GM19099 (cell line): ENCODE measurements around the gene OPCML.

Experiments used
- POLR2A ChIP-seq: IDR thresholded peaks from 3 replicates; pipeline ENCODE4 v1.6.1; 2011; ENCODE audit warnings: low read depth; ENCODE audit not compliant: insufficient read length; ENCODE audit errors: extremely low read depth

OPCML gene

GRCh38 chr11:133500435-133500834, 31.9 kb downstream of the OPCML start:
- no peak for TF ChIP-seq POLR2A

DNA sequence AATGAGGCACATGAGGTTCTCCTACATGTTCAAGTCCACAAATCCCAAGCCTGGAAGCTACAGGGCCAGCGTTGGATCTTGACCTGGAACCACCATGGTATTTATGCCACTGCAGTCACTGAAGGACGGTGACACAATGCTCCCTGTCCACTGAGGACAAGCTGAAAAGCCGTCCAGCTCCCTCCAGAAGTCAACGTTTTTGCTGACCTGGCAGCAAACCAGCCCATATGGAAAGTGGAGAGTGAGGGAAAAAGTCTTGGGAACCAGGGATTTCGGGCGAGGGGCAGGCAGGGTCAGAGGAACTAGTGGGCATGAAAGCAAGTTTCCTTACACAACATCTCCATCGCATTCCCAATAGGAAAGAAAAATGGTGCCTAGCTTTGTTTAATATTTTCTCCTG, 33.3 kb downstream of the OPCML start:
- TF ChIP-seq POLR2A, result no peak

DNA sequence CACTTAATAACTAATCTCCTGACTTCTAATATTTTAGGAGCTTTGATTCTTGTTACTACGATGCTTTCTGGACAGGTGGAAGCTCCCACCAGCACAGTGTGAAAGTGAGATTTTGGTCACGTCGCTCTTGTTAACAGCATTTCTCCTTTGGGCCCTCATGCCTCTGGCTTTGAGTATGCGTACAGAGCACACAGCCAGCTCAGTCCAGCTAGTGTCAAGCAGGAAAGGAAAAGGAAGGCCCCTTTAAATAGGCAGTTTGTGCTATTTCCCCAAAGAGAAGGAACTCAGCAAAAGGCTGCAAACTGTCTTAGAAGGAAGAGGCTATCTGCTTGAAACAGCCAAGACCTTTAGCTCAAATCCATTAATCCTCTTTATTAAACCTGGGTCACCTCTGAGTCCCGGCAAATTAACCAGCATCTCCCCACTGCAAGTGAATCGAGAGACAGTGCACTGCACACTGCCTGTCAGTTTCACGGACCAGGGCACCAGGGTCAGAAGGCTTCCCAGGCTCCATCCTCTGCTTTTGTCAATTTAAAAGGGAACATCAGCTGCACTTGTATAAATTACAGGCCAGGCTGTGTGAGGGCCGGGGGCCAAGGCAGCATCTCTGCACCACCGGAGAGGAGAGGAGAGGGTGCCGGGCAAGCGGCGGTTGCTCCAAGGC, 34.7 kb downstream of the OPCML start:
- no peak for TF ChIP-seq POLR2A

- TF ChIP-seq POLR2A, result no peak
Observed at GRCh38 chr11:133492895-133493294, 39.4 kb downstream of the OPCML start.

GRCh38 chr11:133491680-133492383, 40.5 kb downstream of the OPCML start:
- no peak for TF ChIP-seq POLR2A

DNA sequence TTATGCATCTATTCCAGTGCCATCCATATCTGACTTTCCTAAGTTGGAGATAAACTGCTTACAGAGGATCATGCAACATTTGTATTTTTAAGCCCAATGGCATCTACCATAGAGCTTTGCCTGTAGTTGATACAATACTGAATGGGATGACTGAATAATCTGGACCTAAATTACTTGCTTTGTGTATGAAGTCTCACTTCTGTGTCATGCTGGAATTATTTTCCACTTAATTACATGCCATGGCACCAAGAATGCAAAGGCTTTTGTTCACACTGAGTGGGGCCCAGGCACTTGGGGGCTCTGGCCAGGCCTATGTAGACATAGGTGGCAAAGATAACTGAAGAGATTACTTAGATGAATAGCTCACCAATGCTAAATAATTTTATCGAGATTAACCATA, 51.6 kb downstream of the OPCML start:
- no peak for TF ChIP-seq POLR2A

GRCh38 chr11:133479209-133479608, 53.1 kb downstream of the OPCML start:
- TF ChIP-seq POLR2A, result no peak

GRCh38 chr11:133477251-133477625, 55.1 kb downstream of the OPCML start:
- TF ChIP-seq POLR2A, result no peak

- no peak for TF ChIP-seq POLR2A
Observed at GRCh38 chr11:133476570-133477250, 55.6 kb downstream of the OPCML start.

DNA sequence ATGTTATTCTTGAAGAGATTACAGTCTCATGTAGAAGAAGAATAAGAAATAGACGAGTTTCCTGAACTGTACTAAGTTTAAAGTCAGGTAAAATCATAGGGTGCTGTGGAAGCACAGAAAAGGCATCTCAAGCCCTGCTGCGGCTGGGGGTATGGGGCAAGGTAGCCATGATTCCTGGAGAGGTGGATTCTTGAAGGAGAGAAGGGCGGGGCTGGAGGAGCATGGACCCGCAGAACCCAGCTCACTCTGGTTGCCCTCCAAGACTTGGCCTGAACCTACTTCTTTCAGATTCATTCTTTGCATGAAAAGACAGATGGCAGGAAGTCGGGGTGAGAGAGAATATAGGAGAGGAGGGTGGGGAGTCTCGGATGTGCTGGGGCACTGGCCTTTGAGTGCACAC, 57.8 kb downstream of the OPCML start:
- TF ChIP-seq POLR2A, result no peak

DNA sequence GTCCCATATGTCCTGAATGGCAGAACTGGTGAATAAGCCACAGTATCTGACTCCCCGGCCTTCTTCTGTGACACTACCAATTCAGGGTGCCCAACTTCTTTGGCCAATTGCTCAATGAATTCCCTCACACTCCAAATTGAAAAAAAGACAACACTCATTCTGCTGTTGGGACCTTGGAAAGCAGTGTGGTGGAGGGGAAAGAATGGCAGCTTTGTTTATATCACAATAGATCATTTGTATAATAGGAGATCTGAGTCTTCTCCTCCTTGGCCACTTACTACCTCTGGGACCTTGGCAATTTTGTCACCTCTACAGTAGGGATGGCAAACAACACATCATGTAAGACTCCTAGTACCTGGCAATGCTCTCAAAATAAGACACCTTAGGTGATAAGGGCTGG, 64.6 kb downstream of the OPCML start:
- no peak for TF ChIP-seq POLR2A

DNA sequence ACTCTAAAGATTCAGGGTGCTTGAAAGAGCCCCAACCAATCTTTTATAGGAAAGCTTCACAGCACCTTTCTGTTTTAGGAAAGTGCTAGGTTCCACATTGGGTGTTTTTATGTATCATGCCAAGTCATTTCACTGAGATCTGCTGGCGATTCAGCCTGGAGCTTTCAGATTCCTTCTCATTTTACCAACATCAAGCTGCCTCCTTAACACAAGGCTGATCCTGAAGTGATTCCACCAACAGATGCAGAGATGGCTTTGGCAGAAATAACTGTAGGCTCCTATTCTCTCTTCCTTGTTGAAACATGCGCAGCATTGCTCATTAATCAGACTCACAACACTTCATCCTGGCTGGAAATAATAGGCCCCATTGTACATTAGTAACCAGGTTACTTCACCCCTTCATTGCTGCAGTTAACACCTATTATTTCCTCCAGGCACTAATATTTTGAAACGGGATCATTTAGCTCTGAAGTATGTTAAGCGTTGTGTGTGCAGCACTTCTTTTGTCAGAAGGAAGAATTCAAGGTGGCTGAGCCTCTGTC, 89.0 kb downstream of the OPCML start:
- no peak for TF ChIP-seq POLR2A

DNA sequence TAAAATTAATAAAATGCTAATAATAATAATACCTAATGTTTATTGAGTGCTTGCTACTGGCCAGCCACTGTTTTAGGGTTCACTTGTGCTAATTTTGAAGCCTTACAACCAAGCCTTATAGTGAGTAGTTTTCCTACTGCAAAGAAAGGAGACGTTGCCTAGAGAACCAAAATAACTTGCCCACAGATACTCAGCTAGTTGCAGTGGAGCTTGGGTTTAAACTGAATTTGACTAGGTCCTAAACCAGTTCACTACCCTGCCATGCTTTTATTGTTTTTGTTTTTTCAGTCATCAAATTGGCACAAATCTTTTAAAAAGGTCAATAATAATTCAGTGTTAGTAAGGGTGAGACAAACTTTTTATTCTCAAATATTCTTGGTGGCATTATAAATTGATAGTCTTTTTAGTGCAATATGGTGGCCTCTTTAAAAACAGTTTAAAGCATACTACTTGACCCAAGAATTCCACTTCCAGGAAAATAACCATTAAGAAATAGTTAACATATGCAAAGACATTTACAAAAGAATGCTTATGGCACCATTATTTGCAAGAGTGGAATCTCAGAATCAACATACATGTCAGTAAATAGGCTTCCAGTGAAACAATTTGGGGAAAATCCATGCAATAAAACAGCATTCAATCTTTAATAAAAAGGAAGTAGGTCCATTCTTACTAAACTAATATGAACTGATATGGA, 90.2 kb downstream of the OPCML start:
- no peak for TF ChIP-seq POLR2A

GRCh38 chr11:133425992-133426391, 106.3 kb downstream of the OPCML start:
- TF ChIP-seq POLR2A, result no peak

DNA sequence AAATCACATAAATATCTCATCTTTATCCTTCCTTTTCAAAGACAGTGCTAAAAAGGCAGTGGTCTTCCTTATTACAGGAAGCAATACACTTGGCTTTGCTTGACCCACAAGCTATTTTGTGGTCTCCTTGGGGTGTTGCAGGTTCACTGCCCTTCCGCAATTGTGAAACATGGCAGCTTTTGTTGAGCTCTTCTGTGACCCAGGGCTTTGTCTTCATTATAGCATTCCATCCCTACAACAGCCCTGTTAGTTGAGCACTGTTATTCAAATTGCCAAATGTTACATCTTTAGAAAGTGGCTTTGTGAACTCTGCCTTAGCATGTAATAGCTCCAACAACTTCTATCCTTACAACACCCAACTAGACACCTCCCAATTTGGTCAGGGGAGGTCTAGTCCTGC, 107.1 kb downstream of the OPCML start:
- no peak for TF ChIP-seq POLR2A
